GM21528 (cell line): Measurements from ENCODE around the gene ADAT3.
A peak's percentile ranks its signal among the peaks of the same experiment; 100 is the strongest.
"Not testable (repeated sequence)": the region's sequence is repeated elsewhere in the genome, so short reads cannot be mapped to it uniquely, and the experiment has no call there.

Source experiments
- ATAC-seq: cut with Tn5 transposase; IDR thresholded peaks from one replicate; pipeline ENCODE4 v1.9.1; 2021; ENCODE audit warnings: mild to moderate bottlenecking, moderate library complexity; ENCODE audit not compliant: unreplicated experiment, low FRiP score

Gene ADAT3

GRCh38 chr19:1882089-1882785, 23.0 kb upstream of the ADAT3 start:
- no peak for ATAC-seq

- no peak for ATAC-seq
These were observed 22.2 kb upstream of the ADAT3 start for GRCh38 chr19:1882786-1883692.

- no peak for ATAC-seq
These were observed 21.4 kb upstream of the ADAT3 start for GRCh38 chr19:1883784-1884183.

GRCh38 chr19:1884291-1884718, 20.9 kb upstream of the ADAT3 start:
- no peak for ATAC-seq

GRCh38 chr19:1884719-1885334, 20.4 kb upstream of the ADAT3 start:
- ATAC-seq, result no peak

- ATAC-seq, result not testable (repeated sequence)
These were observed 19.6 kb upstream of the ADAT3 start, which contains the start of gene ABHD17A for GRCh38 chr19:1885398-1886119. Gene ABHD17A, minus strand, starts transcription at chr19:1885496. Its CDS starts 3,930 bp downstream, at chr19:1881566.

GRCh38 chr19:1886360-1886759, 18.8 kb upstream of the ADAT3 start:
- ATAC-seq, result not testable (repeated sequence)

GRCh38 chr19:1888385-1888784, 16.8 kb upstream of the ADAT3 start:
- no peak for ATAC-seq

- ATAC-seq, result no peak
These were observed 15.3 kb upstream of the ADAT3 start for GRCh38 chr19:1889907-1890306.

GRCh38 chr19:1893791-1894190, 11.4 kb upstream of the ADAT3 start:
- ATAC-seq, result no peak

- ATAC-seq, result no peak
These were observed 8.7 kb upstream of the ADAT3 start for GRCh38 chr19:1896508-1896907.

GRCh38 chr19:1901940-1902404, 3.2 kb upstream of the ADAT3 start:
- ATAC-seq, result no peak

GRCh38 chr19:1902923-1903322, 2.3 kb upstream of the ADAT3 start:
- ATAC-seq, result no peak

GRCh38 chr19:1904860-1905109, 414 bp upstream of the ADAT3 start:
- peak; percentile 18 for ATAC-seq

- no peak for ATAC-seq
These were observed 720 bp downstream of the ADAT3 start for GRCh38 chr19:1905863-1906375.

GRCh38 chr19:1906985-1907562, 1.9 kb downstream of the ADAT3 start:
- no peak for ATAC-seq

- no peak for ATAC-seq
These were observed 2.6 kb downstream of the ADAT3 start for GRCh38 chr19:1907563-1908363.

GRCh38 chr19:1908364-1908678, 3.1 kb downstream of the ADAT3 start:
- ATAC-seq, result no peak

GRCh38 chr19:1909761-1910080, 4.5 kb downstream of the ADAT3 start:
- ATAC-seq, result no peak

GRCh38 chr19:1910177-1910576, 5.0 kb downstream of the ADAT3 start:
- ATAC-seq, result no peak
